Neural cell (in vitro differentiated cells): ENCODE results near the gene SDCBP2. TPM values are rescaled to one million over a fixed set of nuclear protein-coding genes. Genes with fewer than 3 reads are reported as not detected.

Experiments
- H2AFZ ChIP-seq: fragments of 200-600, 300-800 bp; sonication (generic), shearing (Covaris generic); 2 replicates; pipeline ENCODE4 v1.6.0; 2014; ENCODE audit warnings: low read depth, mild to moderate bottlenecking, antibody characterized with exemption, low read length, moderate library complexity
- H3F3A ChIP-seq: fragments of 200-600 bp; shearing (Covaris generic); 2 replicates; pipeline ENCODE4 v1.6.1; 2016; ENCODE audit warnings: mild to moderate bottlenecking, moderate library complexity, mixed read lengths, antibody characterized with exemption, low read length; ENCODE audit not compliant: insufficient read depth, poor library complexity, severe bottlenecking
- H3K27ac ChIP-seq: fragments of 200-600, 300-800 bp; sonication (generic), shearing (Covaris generic); 2 replicates; pipeline ENCODE4 v1.5.1; 2014; ENCODE audit warnings: mild to moderate bottlenecking, low read length, moderate library complexity
- H3K27me3 ChIP-seq: fragments of 300-800, 200-600 bp; sonication (generic), shearing (Covaris generic); 2 replicates; pipeline ENCODE4 v1.6.0; 2014; ENCODE audit warnings: mild to moderate bottlenecking, low read depth, low read length, moderate library complexity; ENCODE audit not compliant: insufficient read depth
- H3K36me3 ChIP-seq: fragments of 300-800, 200-600 bp; sonication (generic), shearing (Covaris generic); 2 replicates; pipeline ENCODE4 v1.5.1; 2014; ENCODE audit warnings: mild to moderate bottlenecking, antibody characterized with exemption, low read length, moderate library complexity; ENCODE audit not compliant: insufficient read depth
- H3K4me2 ChIP-seq: fragments of 300-800, 200-600 bp; sonication (generic), shearing (Covaris generic); 2 replicates; pipeline ENCODE4 v1.6.0; 2014; ENCODE audit warnings: mild to moderate bottlenecking, low read length
- H3K4me3 ChIP-seq: fragments of 300-800, 200-600 bp; sonication (generic), shearing (Covaris generic); 2 replicates; pipeline ENCODE4 v1.5.1; 2014; ENCODE audit warnings: mild to moderate bottlenecking, low read length, moderate library complexity
- H3K79me2 ChIP-seq: fragments of 200-600 bp; shearing (Covaris generic); replicated peaks from 2 replicates; pipeline ENCODE4 v1.6.0; 2014; ENCODE audit warnings: mild to moderate bottlenecking, low read length, moderate library complexity; ENCODE audit not compliant: insufficient read depth
- H3K9ac ChIP-seq: fragments of 300-800, 200-600 bp; sonication (generic), shearing (Covaris generic); 2 replicates; pipeline ENCODE4 v1.6.1; 2016; ENCODE audit warnings: mild to moderate bottlenecking, low read length, mixed read lengths
- H3K9me2 ChIP-seq: fragments of 200-600 bp; shearing (Covaris generic); 2 replicates; pipeline ENCODE4 v1.6.1; 2016; ENCODE audit warnings: mild to moderate bottlenecking, low read length, mixed read lengths; ENCODE audit not compliant: insufficient read depth
- H3K9me3 ChIP-seq: fragments of 200-600, 300-800 bp; sonication (generic), shearing (Covaris generic); 2 replicates; pipeline ENCODE4 v1.6.1; 2016; ENCODE audit warnings: mild to moderate bottlenecking, mixed run types, low read length, moderate library complexity, mixed read lengths
- H4K20me1 ChIP-seq: fragments of 200-600 bp; shearing (Covaris generic); 2 replicates; pipeline ENCODE4 v1.6.1; 2016; ENCODE audit warnings: mild to moderate bottlenecking, mixed run types; ENCODE audit not compliant: insufficient read depth
- CTCF ChIP-seq: fragments of 450-650 bp; IDR thresholded peaks from 2 replicates; pipeline ENCODE4 v1.5.1; 2014; ENCODE audit warnings: antibody characterized with exemption, mild to moderate bottlenecking, moderate library complexity; ENCODE audit not compliant: poor library complexity, severe bottlenecking
- EP300 ChIP-seq: fragments of 450-650 bp; conservative IDR thresholded peaks from 2 replicates; pipeline ENCODE4 v1.6.1; 2014; ENCODE audit warnings: antibody characterized with exemption, mild to moderate bottlenecking, moderate library complexity; ENCODE audit not compliant: poor library complexity, severe bottlenecking
- EZH2 ChIP-seq: fragments of 200-600, 300-800 bp; shearing (Covaris generic), sonication (generic); IDR thresholded peaks from 2 replicates; pipeline ENCODE4 v1.6.1; 2014; ENCODE audit warnings: antibody characterized with exemption, low read length, borderline replicate concordance, mild to moderate bottlenecking; ENCODE audit not compliant: insufficient read depth, poor library complexity, severe bottlenecking
- MXI1 ChIP-seq: fragments of 450-650 bp; conservative IDR thresholded peaks from 2 replicates; pipeline ENCODE4 v1.6.1; 2014; ENCODE audit warnings: antibody characterized with exemption, mild to moderate bottlenecking; ENCODE audit not compliant: poor library complexity, severe bottlenecking
- POLR2AphosphoS5 ChIP-seq: IDR thresholded peaks from 2 replicates; pipeline ENCODE4 v1.6.1; 2012
- RAD21 ChIP-seq: fragments of 450-650 bp; conservative IDR thresholded peaks from 2 replicates; pipeline ENCODE4 v1.6.1; 2014; ENCODE audit warnings: antibody characterized with exemption, mild to moderate bottlenecking, moderate library complexity
- REST ChIP-seq: IDR thresholded peaks from 2 replicates; pipeline ENCODE4 v1.6.1; 2012; ENCODE audit warnings: borderline replicate concordance
- SMC3 ChIP-seq: fragments of 450-650 bp; conservative IDR thresholded peaks from 2 replicates; pipeline ENCODE4 v1.6.1; 2014; ENCODE audit warnings: antibody characterized with exemption, mild to moderate bottlenecking, moderate library complexity; ENCODE audit not compliant: poor library complexity
- TAF1 ChIP-seq: IDR thresholded peaks from 2 replicates; pipeline ENCODE4 v1.6.1; 2012; ENCODE audit warnings: low read depth
- polyA plus RNA-seq: library from polyadenylated mRNA; depleted of rRNA; stranded (reverse); fragments of >200 nt; gene quantifications from 2 replicates; pipeline ENCODE4 v1.2.3, GENCODE V29; 2014

SDCBP2 gene
- polyA plus RNA-seq, 1 donor from 2014 or later, result 5.2 TPM

GRCh38 chr20:1291191-1291741, 37.7 kb downstream of the SDCBP2 start:
- Histone ChIP-seq H3K4me2 (no peak overlapping the region), H3K36me3 (no peaks in the 10 kb centered on the region), H3K27ac (no peak overlapping the region), H3K79me2 (no peaks in the 10 kb centered on the region), H3K27me3 (no peaks in the 10 kb centered on the region), H3K4me3 (no peak overlapping the region), H4K20me1 (no peaks in the 10 kb centered on the region), H3K9ac (no peak overlapping the region), H3K9me3 (no peaks in the 10 kb centered on the region), H3F3A (no peaks in the 10 kb centered on the region), H2AFZ (no peak overlapping the region), H3K9me2 (no peaks in the 10 kb centered on the region)
- TF ChIP-seq SMC3 (no peak), EP300 (no peak), POLR2AphosphoS5 (no peak), RAD21 (no peak), EZH2 (no peak), TAF1 (no peak), REST (no peak), CTCF (no peak), MXI1 (no peak)

GRCh38 chr20:1287787-1288569, 41.0 kb downstream of the SDCBP2 start:
- Histone ChIP-seq H3F3A (no peaks in the 10 kb centered on the region), H3K79me2 (no peaks in the 10 kb centered on the region), H3K9ac (no peak overlapping the region), H3K36me3 (no peaks in the 10 kb centered on the region), H3K9me2 (no peaks in the 10 kb centered on the region), H3K4me2 (no peak overlapping the region), H3K9me3 (no peaks in the 10 kb centered on the region), H4K20me1 (no peaks in the 10 kb centered on the region), H3K4me3 (no peak overlapping the region), H3K27ac (no peak overlapping the region), H3K27me3 (no peaks in the 10 kb centered on the region), H2AFZ (no peak overlapping the region)
- TF ChIP-seq REST (no peak), CTCF (no peak), POLR2AphosphoS5 (no peak), MXI1 (no peak), SMC3 (no peak), TAF1 (no peak), RAD21 (no peak), EZH2 (no peak), EP300 (no peak)
